ENCODE data around the gene EIF4G1.

GRCh38 chr3:184321666-184322065 is 7.3 kb downstream of the EIF4G1 start:
- TF ChIP-seq CTCF (IDR thresholded peaks at IDR 0.05; ENCODE audit: low read length) (no peak), EZH2 (IDR thresholded peaks at IDR 0.05; ENCODE audit: borderline replicate concordance, low read length) (no peak)

Measured in OCI-LY1 (cell line).